Suprapubic skin (tissue), 4 donors: ENCODE measurements around the gene FSCN2. TPM values are rescaled to one million over a fixed set of nuclear protein-coding genes. Genes with fewer than 3 reads are reported as not detected.
A peak's percentile ranks its signal among the peaks of the same experiment; 100 is the strongest.

Experiments
- DNase-seq, 2 donors: peaks; one replicate each; pipeline ENCODE4 v3.0.0-alpha.2; 2019; ENCODE audit warnings: low spot score in 2 of 2
- H3K27ac ChIP-seq: fragments of 200-600 bp; sonication (generic); one replicate; pipeline ENCODE4 v1.5.1; 2019
- H3K27me3 ChIP-seq: fragments of 200-600 bp; sonication (generic); one replicate; pipeline ENCODE4 v1.5.1; 2019
- H3K36me3 ChIP-seq: fragments of 200-600 bp; sonication (generic); one replicate; pipeline ENCODE4 v1.5.1; 2019
- H3K4me1 ChIP-seq: fragments of 200-600 bp; sonication (generic); one replicate; pipeline ENCODE4 v1.5.1; 2019
- H3K4me3 ChIP-seq: fragments of 200-600 bp; sonication (generic); one replicate; pipeline ENCODE4 v1.5.1; 2019; ENCODE audit warnings: mild to moderate bottlenecking
- H3K9me3 ChIP-seq: fragments of 200-600 bp; sonication (generic); one replicate; pipeline ENCODE4 v1.5.1; 2019
- EP300 ChIP-seq: sonication (generic); formaldehyde crosslinking; IDR thresholded peaks from one replicate; pipeline ENCODE4 v1.6.1; 2017; ENCODE audit warnings: antibody characterized with exemption
- POLR2A ChIP-seq, 2 donors: fragments of 450-650 bp; IDR thresholded peaks; one replicate each; pipeline ENCODE4 v1.6.1; 2017; ENCODE audit warnings: antibody characterized with exemption in 2 of 2, mild to moderate bottlenecking in 2 of 2, moderate library complexity in 2 of 2
- POLR2AphosphoS5 ChIP-seq, 3 donors: sonication (generic); formaldehyde crosslinking; IDR thresholded peaks; one replicate each; pipeline ENCODE4 v1.6.1; 2017; ENCODE audit warnings: antibody characterized with exemption in 3 of 3
- WGBS: methylation state at CpG from one replicate; pipeline ENCODE4 v1.1.5; 2018; 5-methylcytosine and 5-hydroxymethylcytosine counted together
- total RNA-seq, 4 donors: library from RNA; depleted of rRNA; stranded (reverse); fragments of >200 nt; gene quantifications; one replicate each; pipeline ENCODE4 v1.1.0, GENCODE V29; 2016
- TF ChIP-seq, protein P1 (sequence below), 2 donors: fragments of 200-600 bp in 1 of 2; fragments of 450-650 bp in 1 of 2; sonication (generic) in 1 of 2; IDR thresholded peaks; one replicate each; pipeline ENCODE4 v1.5.1; 2016 to 2019; ENCODE audit warnings: antibody characterized with exemption in 2 of 2, mild to moderate bottlenecking in 1 of 2, moderate library complexity in 1 of 2

Gene FSCN2
- total RNA-seq, 4 donors from 2014 or later = 0.52 to 4.7 (median 3.3) TPM

DNA sequence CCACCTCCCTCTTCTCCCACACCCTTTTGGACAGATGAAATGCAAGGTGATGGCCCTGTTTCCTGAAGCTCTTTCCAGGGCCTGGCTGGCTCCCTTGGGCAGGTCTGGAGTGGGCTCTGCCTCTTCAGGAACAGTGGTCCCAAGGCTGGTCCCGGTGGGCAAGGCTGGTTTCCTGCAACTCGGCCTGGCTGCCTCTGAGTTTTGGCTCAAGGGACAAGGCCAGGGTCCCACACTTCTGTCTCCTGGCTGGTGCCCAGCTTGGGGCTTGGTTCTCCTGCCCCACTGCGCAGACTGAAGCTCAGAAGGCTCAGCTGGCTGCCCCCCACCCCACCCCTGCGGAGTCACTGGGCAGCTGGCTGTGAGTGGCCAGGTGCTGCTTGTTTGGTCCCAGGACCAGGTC is 11.7 kb upstream of the FSCN2 start:
- no peaks in the 10 kb centered on the region for H3K27me3 ChIP-seq
- peak in 1 of 2 donors; percentile 63 for DNase-seq
- no peaks in the 10 kb centered on the region for H3K9me3 ChIP-seq
- H3K4me1 ChIP-seq = peaks cover 67% of the 10 kb centered on the region
- TF ChIP-seq EP300 (no peak), POLR2AphosphoS5 (IDR thresholded peaks at IDR 0.05) (no peak), POLR2A (IDR thresholded peaks at IDR 0.05) (no peak)
- TF ChIP-seq, protein P1, sequence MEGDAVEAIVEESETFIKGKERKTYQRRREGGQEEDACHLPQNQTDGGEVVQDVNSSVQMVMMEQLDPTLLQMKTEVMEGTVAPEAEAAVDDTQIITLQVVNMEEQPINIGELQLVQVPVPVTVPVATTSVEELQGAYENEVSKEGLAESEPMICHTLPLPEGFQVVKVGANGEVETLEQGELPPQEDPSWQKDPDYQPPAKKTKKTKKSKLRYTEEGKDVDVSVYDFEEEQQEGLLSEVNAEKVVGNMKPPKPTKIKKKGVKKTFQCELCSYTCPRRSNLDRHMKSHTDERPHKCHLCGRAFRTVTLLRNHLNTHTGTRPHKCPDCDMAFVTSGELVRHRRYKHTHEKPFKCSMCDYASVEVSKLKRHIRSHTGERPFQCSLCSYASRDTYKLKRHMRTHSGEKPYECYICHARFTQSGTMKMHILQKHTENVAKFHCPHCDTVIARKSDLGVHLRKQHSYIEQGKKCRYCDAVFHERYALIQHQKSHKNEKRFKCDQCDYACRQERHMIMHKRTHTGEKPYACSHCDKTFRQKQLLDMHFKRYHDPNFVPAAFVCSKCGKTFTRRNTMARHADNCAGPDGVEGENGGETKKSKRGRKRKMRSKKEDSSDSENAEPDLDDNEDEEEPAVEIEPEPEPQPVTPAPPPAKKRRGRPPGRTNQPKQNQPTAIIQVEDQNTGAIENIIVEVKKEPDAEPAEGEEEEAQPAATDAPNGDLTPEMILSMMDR (IDR thresholded peaks at IDR 0.05) = no peak
- H3K4me3 ChIP-seq = peak overlapping the region; percentile 96
- H3K27ac ChIP-seq = no peak overlapping the region
- H3K36me3 ChIP-seq = peaks cover 6% of the 10 kb centered on the region
- 91% methylated on average over 4 of the region's 4 CpGs for WGBS

DNA sequence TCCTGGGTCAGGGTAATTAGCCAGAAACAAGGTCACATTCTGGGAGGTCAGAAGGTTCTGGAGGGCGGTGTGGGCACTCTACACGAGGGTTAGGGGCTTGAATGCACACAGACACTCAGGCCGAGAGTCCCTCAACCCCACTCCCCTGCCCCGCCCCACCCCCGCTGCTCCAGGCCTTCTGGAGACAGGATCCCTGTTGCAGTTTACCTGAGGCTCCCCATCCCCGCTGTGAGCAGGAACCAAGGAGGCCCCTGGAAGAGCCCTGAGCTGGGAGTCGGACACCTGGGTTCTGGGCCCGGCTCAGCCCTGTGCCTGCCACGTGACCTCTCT is 11.2 kb upstream of the FSCN2 start:
- peak in 1 of 2 donors; percentile 66 for DNase-seq
- Histone ChIP-seq H3K27ac (no peak overlapping the region), H3K36me3 (peaks cover under 1% of the 10 kb centered on the region), H3K9me3 (no peaks in the 10 kb centered on the region), H3K4me3 (no peak overlapping the region), H3K4me1 (peaks cover 67% of the 10 kb centered on the region), H3K27me3 (no peaks in the 10 kb centered on the region)
- TF ChIP-seq POLR2AphosphoS5 (IDR thresholded peaks at IDR 0.05) = no peak
- TF ChIP-seq EP300 = no peak
- TF ChIP-seq, protein P1 (IDR thresholded peaks at IDR 0.05) = no peak
- TF ChIP-seq POLR2A (IDR thresholded peaks at IDR 0.05) = no peak
- 74% methylated on average over 3 of the region's 9 CpGs for WGBS

DNA sequence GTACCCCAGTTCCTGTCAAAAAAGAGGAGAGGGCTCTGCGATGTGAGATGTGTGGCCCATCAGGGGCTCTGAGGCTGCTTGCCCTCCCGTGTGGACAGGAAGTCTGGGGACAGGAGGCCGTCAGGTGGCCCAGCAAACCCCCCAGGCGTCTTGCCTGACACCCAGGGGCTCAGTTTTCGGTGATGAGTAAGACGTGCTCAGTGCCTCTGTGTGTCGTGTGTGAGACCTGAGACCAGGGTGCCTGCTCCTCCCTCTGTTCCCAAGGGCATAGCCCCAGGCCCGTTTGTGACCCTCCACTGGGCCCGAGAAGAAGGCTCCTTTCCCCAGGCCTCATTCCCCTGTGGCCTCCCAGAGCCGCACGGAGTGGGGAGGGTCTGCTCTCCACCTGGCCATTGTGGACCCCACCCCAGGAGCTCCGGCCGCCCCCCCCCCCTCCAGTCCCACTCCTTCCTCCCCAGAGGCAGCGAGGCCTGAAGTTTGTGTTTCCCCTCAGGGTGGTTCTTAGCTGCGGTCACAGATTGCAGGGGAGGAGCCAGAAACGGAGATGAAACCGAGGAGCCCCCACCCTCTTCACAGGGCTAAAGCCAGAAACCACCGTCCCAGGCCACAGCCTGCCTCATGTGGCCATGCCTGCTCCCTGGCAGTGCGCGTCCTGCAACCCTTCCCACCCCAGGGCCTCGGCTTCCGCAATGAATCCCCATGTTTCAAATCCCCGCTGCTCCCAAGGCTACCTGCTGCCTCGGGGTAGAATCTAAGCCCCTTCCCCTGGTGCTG is 10.7 kb upstream of the FSCN2 start:
- no peaks in the 10 kb centered on the region for H3K9me3 ChIP-seq
- H3K27me3 ChIP-seq = no peaks in the 10 kb centered on the region
- peak overlapping the region; percentile 70 for H3K4me3 ChIP-seq
- peaks cover 67% of the 10 kb centered on the region for H3K4me1 ChIP-seq
- no peak overlapping the region for H3K27ac ChIP-seq
- TF ChIP-seq EP300 (no peak), POLR2A (IDR thresholded peaks at IDR 0.05) (no peak)
- 52% methylated on average over 14 of the region's 24 CpGs for WGBS
- H3K36me3 ChIP-seq = no peaks in the 10 kb centered on the region
- DNase-seq = no peak

DNA sequence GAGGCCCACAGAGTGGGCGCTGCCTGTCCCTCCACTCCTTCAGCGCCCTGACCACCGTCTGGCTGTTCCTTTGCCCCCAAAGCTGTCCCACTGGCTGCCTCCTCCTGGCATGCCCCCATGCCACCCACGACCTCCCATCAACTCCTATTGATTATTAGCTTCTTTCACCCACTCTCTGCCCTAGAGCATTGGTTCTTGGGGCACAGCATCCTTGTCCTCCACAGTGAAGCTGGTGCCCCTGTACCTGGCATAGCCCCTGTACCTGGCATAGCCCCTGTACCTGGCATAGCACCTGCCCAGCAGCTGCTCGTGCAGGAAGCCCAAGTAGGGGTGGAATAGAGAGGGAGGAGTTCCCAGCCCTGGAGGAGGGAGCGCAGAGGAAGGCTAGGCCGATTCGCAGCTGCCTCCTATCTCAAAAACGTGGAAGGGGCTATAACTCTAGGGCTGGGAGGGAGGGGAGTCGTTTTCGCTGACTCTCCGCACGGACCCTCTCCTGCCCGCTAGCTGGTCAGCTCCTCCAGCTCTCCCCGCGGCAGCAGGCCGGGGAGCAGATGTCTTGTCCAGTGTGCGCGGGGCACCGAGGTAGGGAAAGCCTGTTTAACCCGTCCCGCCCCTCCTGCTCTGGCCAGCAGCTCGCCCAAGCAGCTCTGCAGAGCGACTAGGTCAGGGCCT is 9.9 kb upstream of the FSCN2 start:
- Histone ChIP-seq H3K27me3 (peaks cover 1% of the 10 kb centered on the region), H3K4me1 (peaks cover 68% of the 10 kb centered on the region), H3K4me3 (peak overlapping the region; percentile 70), H3K27ac (no peak overlapping the region), H3K9me3 (no peaks in the 10 kb centered on the region), H3K36me3 (no peaks in the 10 kb centered on the region)
- 43% methylated on average over 24 of the region's 24 CpGs for WGBS
- TF ChIP-seq, protein P1 (IDR thresholded peaks at IDR 0.05) = no peak
- TF ChIP-seq POLR2A (IDR thresholded peaks at IDR 0.05) = no peak
- no peak for TF ChIP-seq POLR2AphosphoS5 (IDR thresholded peaks at IDR 0.05)
- no peak for TF ChIP-seq EP300
- no peak for DNase-seq

DNA sequence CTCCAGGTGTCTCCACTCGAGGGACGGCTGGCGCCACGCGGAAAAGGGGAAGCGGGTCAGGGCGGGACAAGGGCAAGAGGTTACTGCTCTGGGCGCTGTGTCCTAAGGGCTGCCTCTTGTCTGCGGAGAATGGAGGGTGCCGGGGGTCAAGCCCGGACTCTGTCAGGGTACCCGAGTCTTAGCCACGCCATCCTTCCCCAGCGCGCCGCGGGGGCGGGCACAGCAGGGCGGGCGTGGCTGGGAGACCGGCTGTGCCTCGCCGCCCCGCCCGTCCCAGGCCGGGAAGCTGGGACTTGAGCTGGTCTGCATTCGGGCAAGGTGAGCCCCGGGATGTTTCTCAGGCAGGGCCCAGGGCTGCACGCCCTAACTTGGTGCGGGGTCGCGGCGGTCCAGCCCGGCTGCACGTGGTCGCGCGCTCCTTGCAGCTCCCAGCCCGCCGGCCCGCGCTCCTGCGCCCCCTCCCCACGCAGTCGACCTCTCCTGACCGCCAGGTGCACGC is 9.3 kb upstream of the FSCN2 start:
- no peaks in the 10 kb centered on the region for H3K36me3 ChIP-seq
- peak overlapping the region; percentile 71 for H3K27ac ChIP-seq
- peaks cover 6% of the 10 kb centered on the region for H3K27me3 ChIP-seq
- H3K4me3 ChIP-seq = peak overlapping the region; percentile 70
- WGBS = no CpG with 5 or more reads among the region's 47 CpGs
- H3K9me3 ChIP-seq = no peaks in the 10 kb centered on the region
- DNase-seq = peak in 1 of 2 donors; percentile 78
- TF ChIP-seq POLR2A (IDR thresholded peaks at IDR 0.05) (no peak), POLR2AphosphoS5 (IDR thresholded peaks at IDR 0.05) (no peak), EP300 (no peak)
- TF ChIP-seq, protein P1 (IDR thresholded peaks at IDR 0.05) = no peak
- H3K4me1 ChIP-seq = peaks cover 68% of the 10 kb centered on the region
